Activated naive CD8-positive, alpha-beta T cell treated with anti-CD3 and anti-CD28 coated beads, Interleukin-2, amount 50 U/mL, for 16 hours (primary cell): ENCODE measurements around the gene SLC3A2.
"Not testable (repeated sequence)": the region's sequence is repeated elsewhere in the genome, so short reads cannot be mapped to it uniquely, and the experiment has no call there.

Source experiments
- DNase-seq: peaks from one replicate; pipeline ENCODE4 v3.0.0-alpha.2; 2020; ENCODE audit warnings: low read depth, low spot score

Gene SLC3A2

GRCh38 chr11:62930157-62930556 lies 49.5 kb downstream of the SLC3A2 start:
- DNase-seq, result no peak

- no peak for DNase-seq
Observed at GRCh38 chr11:62930666-62931065, 50.0 kb downstream of the SLC3A2 start.

- no peak for DNase-seq
Observed at GRCh38 chr11:62931499-62932278, 51.0 kb downstream of the SLC3A2 start.

- DNase-seq, result no peak
Observed at GRCh38 chr11:62933285-62933684, 52.6 kb downstream of the SLC3A2 start.

- DNase-seq, result no peak
Observed at GRCh38 chr11:62933750-62934495, 53.2 kb downstream of the SLC3A2 start.

DNA sequence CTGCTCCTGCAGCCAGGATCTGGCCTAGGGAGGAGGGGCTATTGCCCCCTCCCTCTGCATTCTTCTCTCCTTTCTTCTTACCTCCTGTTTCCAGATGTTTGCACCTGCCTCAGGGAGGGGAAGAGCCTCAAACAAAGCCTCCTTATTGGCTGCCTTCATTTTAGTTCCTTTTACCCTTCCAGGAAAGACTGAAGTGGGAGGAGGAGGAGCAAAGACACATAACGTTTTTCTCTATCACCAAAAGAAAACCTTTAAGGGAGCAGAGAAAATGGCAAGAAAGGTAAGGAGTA lies 53.7 kb downstream of the SLC3A2 start:
- no peak for DNase-seq

GRCh38 chr11:62937528-62937927 lies 56.8 kb downstream of the SLC3A2 start:
- DNase-seq, result not testable (repeated sequence)
